PC-3 (cell line): ENCODE measurements around the gene ICAM4. TPM values are rescaled to one million over a fixed set of nuclear protein-coding genes. Genes with fewer than 3 reads are reported as not detected.

Source experiments
- ATAC-seq: fragments of 200-7000 bp; cut with Tn5 transposase; 2 replicates; pipeline ENCODE4 v1.9.1; 2020; ENCODE audit warnings: mild to moderate bottlenecking, moderate library complexity
- BruUV-seq: library from RNA; stranded (reverse); fragments of 400-500 nt; replicated peaks from 2 replicates; lab custom pipeline; 2021; lab: Mats Ljungman, UMichigan
- CTCF ChIA-PET: fragments of 300-600 bp; sonication (Branson Sonifier 250); formaldehyde crosslinking; loops from one replicate; lab custom pipeline; 2022; ENCODE audit warnings: antibody characterized with exemption; lab: Charles Lee
- POLR2A ChIA-PET: fragments of 300-600 bp; sonication (Branson Sonifier 250); formaldehyde crosslinking; loops from one replicate; lab custom pipeline; 2022; ENCODE audit warnings: antibody characterized with exemption; ENCODE audit not compliant: unreplicated experiment; lab: Charles Lee
- DNase-seq: peaks from one replicate; pipeline ENCODE4 v3.0.0-alpha.2; 2015
- H2AFZ ChIP-seq: fragments of 300-600 bp; sonication (generic); 2 replicates; pipeline ENCODE4 v1.6.0; 2016; ENCODE audit warnings: antibody characterized with exemption, low read length
- H3F3A ChIP-seq: fragments of 300-600 bp; sonication (generic); one replicate; pipeline ENCODE4 v1.6.0; 2017; ENCODE audit warnings: antibody characterized with exemption, low read length, control low read depth, mild to moderate bottlenecking; ENCODE audit not compliant: unreplicated experiment
- H3K27ac ChIP-seq: fragments of 300-600 bp; sonication (generic); 2 replicates; pipeline ENCODE4 v1.5.1; 2016; ENCODE audit warnings: mild to moderate bottlenecking, low read length
- H3K27me3 ChIP-seq: fragments of 300-600 bp; sonication (generic); 2 replicates; pipeline ENCODE4 v1.6.1; 2016; ENCODE audit warnings: low read length, mixed read lengths
- H3K36me3 ChIP-seq: fragments of 300-600 bp; sonication (generic); 2 replicates; pipeline ENCODE4 v1.6.1; 2016; ENCODE audit warnings: low read depth, mixed run types, low read length, mixed read lengths
- H3K4me1 ChIP-seq: fragments of 300-600 bp; sonication (generic); 2 replicates; pipeline ENCODE4 v1.5.1; 2016; ENCODE audit warnings: low read length; ENCODE audit not compliant: insufficient read depth
- H3K4me2 ChIP-seq: fragments of 300-600 bp; sonication (generic); 2 replicates; pipeline ENCODE4 v1.6.0; 2016; ENCODE audit warnings: low read length
- H3K4me3 ChIP-seq: fragments of 300-600 bp; sonication (generic); 2 replicates; pipeline ENCODE4 v1.5.1; 2016; ENCODE audit warnings: mild to moderate bottlenecking, low read length, mixed read lengths
- H3K79me2 ChIP-seq: fragments of 300-600 bp; sonication (generic); 2 replicates; pipeline ENCODE4 v1.6.1; 2017; ENCODE audit warnings: low read length, mixed read lengths
- H3K9ac ChIP-seq: fragments of 300-600 bp; sonication (generic); 2 replicates; pipeline ENCODE4 v1.6.0; 2016; ENCODE audit warnings: mild to moderate bottlenecking, low read length
- H3K9me2 ChIP-seq: fragments of 300-600 bp; sonication (generic); replicated peaks from 2 replicates; pipeline ENCODE4 v1.6.1; 2016; ENCODE audit warnings: mixed run types, low read length, mixed read lengths
- H3K9me3 ChIP-seq: fragments of 300-600 bp; sonication (generic); 2 replicates; pipeline ENCODE4 v1.6.1; 2016; ENCODE audit warnings: low read length, mixed read lengths
- H4K20me1 ChIP-seq: fragments of 300-600 bp; sonication (generic); 2 replicates; pipeline ENCODE4 v1.6.1; 2016; ENCODE audit warnings: low read length, mixed read lengths
- EZH2 ChIP-seq: fragments of 300-600 bp; sonication (generic); IDR thresholded peaks from one replicate; pipeline ENCODE4 v1.6.1; 2017; ENCODE audit warnings: antibody characterized with exemption, mild to moderate bottlenecking, low read length; ENCODE audit not compliant: unreplicated experiment
- EZH2phosphoT487 ChIP-seq: fragments of 300-600 bp; sonication (generic); IDR thresholded peaks from 2 replicates; pipeline ENCODE4 v1.6.1; 2018; ENCODE audit warnings: mild to moderate bottlenecking, antibody characterized with exemption, low read length, borderline replicate concordance
- intact Hi-C: fragments of 100-400 bp; cut with micrococcal nuclease; formaldehyde crosslinking; loops from 2 replicates; pipeline ENCODE4 v1.9.0; 2023
- total RNA-seq: library from RNA; depleted of rRNA; stranded (reverse); fragments of >200 nt; gene quantifications from 2 replicates; pipeline ENCODE4 v1.2.3, GENCODE V29; 2014
- TF ChIP-seq, protein P1 (sequence below): fragments of 300-600 bp; sonication (generic); conservative IDR thresholded peaks from 2 replicates; pipeline ENCODE4 v1.5.1; 2017; ENCODE audit warnings: antibody characterized with exemption, low read depth, mild to moderate bottlenecking, low read length

The ICAM4 gene
- total RNA-seq, 1 experiment from 2014 or later: not detected

GRCh38 chr19:10292206-10292788 is 5.5 kb downstream of the ICAM4 start:
- H3K27ac ChIP-seq: no peak overlapping the region
- H3K4me1 ChIP-seq: peaks cover 29% of the 10 kb centered on the region
- H3K36me3 ChIP-seq: no peaks in the 10 kb centered on the region
- BruUV-seq: no TSS peak
- peak; percentile 83 for DNase-seq
- CTCF ChIA-PET: interaction anchor here (2.1 kb wide), 1 partner anchor 22 kb away, joined by 12 read pairs; the partner anchor contains the start of gene ICAM1
- no peaks in the 10 kb centered on the region for H3K79me2 ChIP-seq
- no peaks in the 10 kb centered on the region for H4K20me1 ChIP-seq
- POLR2A ChIA-PET: interaction anchor here (0.7 kb wide), 1 partner anchor 22 kb away, joined by 6 read pairs; the partner anchor contains the start of gene ICAM1
- TF ChIP-seq EZH2 (no peak), EZH2phosphoT487 (no peak)
- TF ChIP-seq, protein P1, sequence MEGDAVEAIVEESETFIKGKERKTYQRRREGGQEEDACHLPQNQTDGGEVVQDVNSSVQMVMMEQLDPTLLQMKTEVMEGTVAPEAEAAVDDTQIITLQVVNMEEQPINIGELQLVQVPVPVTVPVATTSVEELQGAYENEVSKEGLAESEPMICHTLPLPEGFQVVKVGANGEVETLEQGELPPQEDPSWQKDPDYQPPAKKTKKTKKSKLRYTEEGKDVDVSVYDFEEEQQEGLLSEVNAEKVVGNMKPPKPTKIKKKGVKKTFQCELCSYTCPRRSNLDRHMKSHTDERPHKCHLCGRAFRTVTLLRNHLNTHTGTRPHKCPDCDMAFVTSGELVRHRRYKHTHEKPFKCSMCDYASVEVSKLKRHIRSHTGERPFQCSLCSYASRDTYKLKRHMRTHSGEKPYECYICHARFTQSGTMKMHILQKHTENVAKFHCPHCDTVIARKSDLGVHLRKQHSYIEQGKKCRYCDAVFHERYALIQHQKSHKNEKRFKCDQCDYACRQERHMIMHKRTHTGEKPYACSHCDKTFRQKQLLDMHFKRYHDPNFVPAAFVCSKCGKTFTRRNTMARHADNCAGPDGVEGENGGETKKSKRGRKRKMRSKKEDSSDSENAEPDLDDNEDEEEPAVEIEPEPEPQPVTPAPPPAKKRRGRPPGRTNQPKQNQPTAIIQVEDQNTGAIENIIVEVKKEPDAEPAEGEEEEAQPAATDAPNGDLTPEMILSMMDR: no peak
- H3K4me3 ChIP-seq: peak overlapping the region; percentile 69
- peaks cover 19% of the 10 kb centered on the region; the same call in 1 of the 2 replicates for H3K27me3 ChIP-seq
- H3F3A ChIP-seq: no peaks in the 10 kb centered on the region
- H3K9me3 ChIP-seq: no peaks in the 10 kb centered on the region
- peak overlapping the region; percentile 95 for H3K4me2 ChIP-seq
- intact Hi-C loops: no loop called here
- H3K9ac ChIP-seq: no peak overlapping the region
- ATAC-seq: peak; percentile 49
- H3K9me2 ChIP-seq: no peaks in the 10 kb centered on the region
- H2AFZ ChIP-seq: peak overlapping the region; percentile 80

GRCh38 chr19:10292789-10293636 is 6.3 kb downstream of the ICAM4 start:
- DNase-seq (peak; percentile 32), ATAC-seq (no peak)
- Histone ChIP-seq H3K27ac (no peak overlapping the region), H2AFZ (no peak overlapping the region), H3F3A (no peaks in the 10 kb centered on the region), H3K4me1 (peaks cover 29% of the 10 kb centered on the region), H3K36me3 (no peaks in the 10 kb centered on the region), H3K4me2 (peak overlapping the region; percentile 95), H3K9me2 (no peaks in the 10 kb centered on the region), H3K27me3 (peaks cover 19% of the 10 kb centered on the region; the same call in 1 of the 2 replicates), H3K79me2 (no peaks in the 10 kb centered on the region), H3K9me3 (no peaks in the 10 kb centered on the region), H3K4me3 (no peak overlapping the region), H4K20me1 (no peaks in the 10 kb centered on the region), H3K9ac (no peak overlapping the region)
- intact Hi-C loops: no loop called here
- ChIA-PET POLR2A (no interaction called here), CTCF (no interaction called here)
- no peak for TF ChIP-seq EZH2phosphoT487
- TF ChIP-seq EZH2: no peak
- no TSS peak for BruUV-seq

GRCh38 chr19:10293637-10294367 is 7.0 kb downstream of the ICAM4 start:
- H2AFZ ChIP-seq: no peak overlapping the region
- intact Hi-C loops: no loop called here
- TF ChIP-seq EZH2 (no peak), EZH2phosphoT487 (no peak)
- TF ChIP-seq, protein P1: no peak

More at GRCh38 chr19:10293637-10294367, 7.0 kb downstream of the ICAM4 start:
- no peak for ATAC-seq
- Histone ChIP-seq H3K9ac (no peak overlapping the region), H3K36me3 (no peaks in the 10 kb centered on the region), H3K4me1 (peaks cover 28% of the 10 kb centered on the region), H3K4me3 (no peak overlapping the region), H3K27ac (no peak overlapping the region), H3K9me2 (no peaks in the 10 kb centered on the region), H3F3A (no peaks in the 10 kb centered on the region), H4K20me1 (no peaks in the 10 kb centered on the region), H3K4me2 (no peak overlapping the region), H3K27me3 (peaks cover 19% of the 10 kb centered on the region; the same call in 1 of the 2 replicates), H3K79me2 (no peaks in the 10 kb centered on the region), H3K9me3 (no peaks in the 10 kb centered on the region)
- ChIA-PET CTCF (no interaction called here), POLR2A (no interaction called here)
- no peak for DNase-seq
- BruUV-seq: no TSS peak
